ENCODE measurements around the gene RABL6.
"Not testable (repeated sequence)": the region's sequence is repeated elsewhere in the genome, so short reads cannot be mapped to it uniquely, and the experiment has no call there.

Gene RABL6

DNA sequence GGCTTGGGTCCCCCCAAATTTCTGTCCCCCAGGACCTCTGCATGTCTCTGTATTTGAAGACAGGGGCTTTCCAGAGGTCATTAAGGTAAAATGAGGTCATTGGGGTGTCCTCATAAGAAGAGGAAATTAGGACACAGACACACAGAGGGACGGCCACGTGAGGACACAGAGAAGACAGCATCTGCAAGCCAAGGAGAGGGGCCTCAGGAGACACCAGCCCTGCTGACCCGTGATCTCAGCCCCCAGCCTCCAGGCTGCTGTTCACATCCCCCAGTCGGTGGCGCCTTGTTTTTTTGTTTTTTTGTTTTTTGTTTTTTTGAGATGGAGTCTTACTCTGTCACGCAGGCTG is 12.8 kb upstream of the RABL6 start:
- peak; percentile 50 to 59 (median 58) for DNase-seq

- DNase-seq = no peak
These were observed 11.4 kb upstream of the RABL6 start, which contains the start of gene CCDC183 for GRCh38 chr9:136796238-136796774. Gene CCDC183 (plus strand): TSS chr9:136796338. CDS start chr9:136796398, 60 bp downstream.

- DNase-seq = not testable (repeated sequence)
These were observed 10.9 kb upstream of the RABL6 start for GRCh38 chr9:136796775-136797347.

GRCh38 chr9:136798708-136799078 is 9.1 kb upstream of the RABL6 start:
- no peak for DNase-seq

DNA sequence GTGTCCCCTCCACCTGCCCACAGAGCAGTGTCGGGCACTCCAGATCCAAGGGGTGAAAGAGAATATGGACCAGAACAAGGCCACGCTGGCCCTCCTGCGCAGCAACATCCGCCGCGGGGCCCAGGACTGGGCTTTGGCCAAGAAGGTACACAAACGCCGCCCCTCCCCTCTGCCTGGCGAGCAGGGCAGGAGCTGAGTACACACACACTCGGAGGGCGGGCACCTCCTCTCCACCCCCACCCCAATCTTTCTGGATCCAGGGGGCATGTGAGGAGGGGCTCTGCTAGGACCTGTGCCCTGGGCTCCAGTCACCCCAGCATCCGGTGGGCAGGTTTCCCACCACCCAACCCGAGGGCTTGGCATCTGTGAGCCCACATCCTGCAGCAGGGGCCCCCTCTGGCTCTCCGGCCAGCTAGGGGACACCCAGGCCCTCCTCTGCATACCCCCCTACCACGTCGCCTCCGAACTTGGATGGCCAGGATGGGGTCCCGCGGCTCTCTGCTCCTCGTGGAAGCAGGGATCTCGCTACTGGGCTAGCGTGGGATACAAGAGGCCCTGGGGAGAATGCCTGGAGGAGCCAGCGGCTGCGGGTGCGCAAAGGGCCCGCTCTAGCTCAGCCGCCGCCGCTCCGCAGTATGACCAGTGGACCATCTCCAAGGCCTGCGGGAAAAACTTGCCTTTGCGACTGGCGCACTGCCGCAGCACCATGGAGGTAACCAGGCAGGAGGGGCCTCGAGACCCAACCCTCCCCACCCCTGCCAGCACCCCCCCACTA is 8.5 kb upstream of the RABL6 start:
- DNase-seq = no peak

- peak; percentile 42 to 87 (median 69) for DNase-seq
These were observed 7.7 kb upstream of the RABL6 start for GRCh38 chr9:136799854-136800657.

DNA sequence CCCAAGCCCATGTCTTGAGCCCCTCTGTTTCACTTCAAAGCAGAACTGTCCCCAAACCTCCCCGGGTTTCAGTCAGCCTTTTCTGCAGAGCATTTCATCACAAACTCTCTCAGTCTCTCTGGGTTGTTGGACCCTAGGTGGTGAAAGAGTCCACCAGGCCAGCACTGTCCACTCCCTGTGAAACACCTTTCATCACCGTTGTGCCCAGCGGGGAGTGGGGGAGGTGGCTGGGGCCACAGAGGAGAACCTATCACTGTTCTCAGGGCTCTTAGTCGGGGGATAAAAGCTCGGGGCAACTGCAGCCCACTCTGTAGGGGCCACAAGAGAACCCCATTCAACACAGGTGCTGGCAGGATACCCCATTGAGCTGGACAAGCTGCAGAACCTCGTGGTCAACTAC is 5.4 kb upstream of the RABL6 start:
- no peak for DNase-seq

- DNase-seq = not testable (repeated sequence)
These were observed 4.7 kb upstream of the RABL6 start for GRCh38 chr9:136803009-136803550.

DNA sequence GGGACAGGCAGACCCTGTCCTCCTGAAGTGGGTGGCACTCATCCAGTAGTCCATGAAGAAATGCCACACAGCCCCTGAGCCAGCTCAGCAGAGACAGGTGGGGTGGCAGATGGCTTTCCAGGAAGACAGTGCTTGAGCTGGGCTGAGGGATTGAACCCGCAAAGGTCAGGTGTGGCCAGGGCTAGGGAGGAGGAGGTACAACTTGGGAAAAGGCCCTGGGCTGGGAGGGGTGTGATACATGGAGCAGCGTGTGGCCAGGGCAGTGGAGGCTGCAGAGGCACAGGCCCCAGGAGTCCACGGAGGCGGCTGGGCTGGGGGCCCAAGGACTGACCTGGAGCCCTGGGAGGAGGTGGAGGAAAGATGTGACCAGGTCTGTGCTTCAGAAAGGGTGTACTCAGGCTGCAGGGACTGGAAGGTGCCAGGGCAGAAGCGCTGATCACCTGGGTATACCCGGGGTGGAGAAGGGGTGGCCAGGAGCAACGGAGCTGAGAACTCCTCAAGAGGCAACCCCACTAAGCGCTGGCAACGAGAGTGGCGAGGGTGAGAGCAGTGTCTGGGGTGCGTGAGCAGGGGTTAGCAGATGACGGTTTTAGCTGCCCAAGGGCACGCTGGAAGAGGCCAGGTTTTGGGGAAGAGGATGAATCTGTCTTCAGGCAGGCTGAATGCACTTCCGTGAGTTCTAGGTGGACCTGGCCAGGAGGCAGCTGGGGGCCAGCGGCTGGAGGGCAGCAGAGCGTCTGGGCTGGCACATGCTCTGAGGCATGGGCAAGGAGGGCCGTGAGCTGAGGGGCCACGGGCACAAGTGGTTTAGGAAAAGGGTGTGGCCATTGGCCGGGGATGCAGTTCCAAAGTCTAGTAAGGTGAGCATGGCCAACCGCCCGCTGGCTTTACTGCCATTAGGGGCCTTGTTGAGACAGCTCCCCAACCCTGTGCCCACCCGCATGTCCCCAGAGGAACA is 3.9 kb upstream of the RABL6 start:
- no peak for DNase-seq

GRCh38 chr9:136804509-136805206 is 3.1 kb upstream of the RABL6 start:
- DNase-seq = no peak

GRCh38 chr9:136805207-136805740 is 2.5 kb upstream of the RABL6 start:
- no peak for DNase-seq

- DNase-seq = no peak
These were observed 1.7 kb upstream of the RABL6 start for GRCh38 chr9:136806067-136806466.

DNA sequence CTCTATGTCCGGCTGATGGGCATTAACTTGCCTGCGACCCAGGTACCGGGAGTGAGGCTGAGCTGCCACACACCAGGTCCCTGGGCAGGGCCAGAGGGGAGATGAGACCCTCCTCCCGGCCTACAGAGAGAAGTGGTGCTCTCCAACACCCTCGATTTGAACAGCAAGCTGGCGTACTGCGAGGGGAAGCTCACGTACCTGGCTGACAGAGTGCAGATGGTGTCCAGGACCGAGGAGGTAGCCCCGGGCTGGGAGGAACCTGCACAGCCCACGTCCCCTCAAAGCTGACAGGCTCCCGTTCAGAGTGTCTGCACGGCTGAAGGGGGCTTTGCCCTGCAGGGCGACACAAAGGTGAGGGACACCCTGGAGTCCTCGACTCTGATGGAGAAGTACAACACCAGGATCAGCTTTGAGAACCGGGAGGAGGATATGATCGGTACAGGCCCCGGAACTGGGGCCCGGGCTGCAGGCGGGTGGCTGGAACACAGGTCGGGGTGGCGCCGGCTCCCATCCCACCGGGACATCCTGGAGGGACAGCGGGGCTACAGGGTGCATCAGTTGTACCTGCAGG is 1.0 kb upstream of the RABL6 start:
- no peak for DNase-seq

- DNase-seq = peak in 1 of 3 donors; percentile 45
These were observed 492 bp downstream of the RABL6 start for GRCh38 chr9:136808075-136808805.

DNA sequence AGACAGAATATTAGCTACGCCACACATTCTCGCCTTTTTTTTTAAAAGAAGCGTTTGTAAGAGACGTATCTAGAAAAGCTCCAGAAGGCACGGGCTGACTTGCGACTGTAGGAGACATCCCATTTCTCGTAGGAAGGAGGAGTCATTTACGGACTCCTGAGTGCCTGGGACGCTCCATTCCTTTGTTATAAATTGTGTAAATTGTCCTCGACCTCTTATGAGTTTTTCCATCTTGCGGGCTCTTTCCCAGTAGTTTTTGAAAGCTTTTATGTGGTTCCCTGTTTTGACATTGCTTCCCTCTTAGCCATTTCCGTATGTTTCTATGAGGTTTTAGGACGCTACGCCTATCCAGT is 1.0 kb downstream of the RABL6 start:
- DNase-seq = peak in 1 of 3 donors; percentile 25

GRCh38 chr9:136814725-136815421 is 7.1 kb downstream of the RABL6 start:
- no peak for DNase-seq

GRCh38 chr9:136815422-136815782 is 7.7 kb downstream of the RABL6 start:
- no peak for DNase-seq

DNA sequence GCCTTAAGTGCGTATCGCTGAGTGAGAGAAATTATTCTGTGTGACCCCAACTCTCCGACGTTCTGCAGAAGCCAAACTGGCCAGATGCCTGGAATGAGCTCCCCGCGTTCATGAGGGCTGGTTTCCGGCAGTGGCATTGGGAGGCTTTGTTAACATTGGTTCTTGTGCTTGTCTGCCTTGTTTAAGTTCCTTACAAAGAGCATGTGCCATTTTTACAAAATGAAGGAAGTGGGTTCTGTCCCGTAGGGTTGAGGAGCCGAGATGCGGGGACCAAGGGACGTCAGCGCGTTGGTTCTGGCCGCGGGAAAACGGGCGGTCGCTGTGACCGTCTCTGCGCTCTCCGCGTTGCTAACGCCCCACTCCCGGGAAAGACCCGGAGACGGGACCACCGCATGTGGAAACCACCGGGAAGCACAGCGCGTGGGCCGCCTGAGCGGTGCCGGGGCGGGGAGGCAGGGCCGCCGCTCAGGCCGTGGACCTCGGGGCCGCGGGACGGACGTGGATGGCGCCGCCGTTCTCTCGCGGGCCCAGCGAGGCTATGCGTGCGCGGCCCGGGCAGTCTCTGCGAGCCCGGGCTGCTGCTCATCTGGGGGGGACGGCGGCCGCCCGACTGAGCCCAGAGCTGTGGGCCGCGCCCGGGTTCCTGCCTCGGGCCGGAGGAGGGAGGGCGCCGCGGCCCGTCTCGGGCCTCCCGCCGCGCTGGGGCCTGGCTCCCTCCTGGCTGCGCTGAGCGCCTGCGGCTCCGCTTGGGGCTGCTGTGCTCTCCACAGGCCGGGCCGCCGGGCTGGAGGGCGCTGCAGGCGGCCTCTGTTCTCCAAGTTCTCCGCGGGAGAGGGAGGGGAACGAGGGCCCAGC is 13.4 kb downstream of the RABL6 start:
- DNase-seq = peak; percentile 48 to 72 (median 56)
